ENCODE measurements around the gene C1QTNF8. TPM values are rescaled to one million over a fixed set of nuclear protein-coding genes. Genes with fewer than 3 reads are reported as not detected.
A peak's percentile ranks its signal among the peaks of the same experiment; 100 is the strongest.

The C1QTNF8 gene
- total and polyA plus RNA-seq, 2 of the 13 experiments (the other 11 are each of a cell fraction or from before 2014, with no cell fraction given): 0.09 TPM; not detected in 1

DNA sequence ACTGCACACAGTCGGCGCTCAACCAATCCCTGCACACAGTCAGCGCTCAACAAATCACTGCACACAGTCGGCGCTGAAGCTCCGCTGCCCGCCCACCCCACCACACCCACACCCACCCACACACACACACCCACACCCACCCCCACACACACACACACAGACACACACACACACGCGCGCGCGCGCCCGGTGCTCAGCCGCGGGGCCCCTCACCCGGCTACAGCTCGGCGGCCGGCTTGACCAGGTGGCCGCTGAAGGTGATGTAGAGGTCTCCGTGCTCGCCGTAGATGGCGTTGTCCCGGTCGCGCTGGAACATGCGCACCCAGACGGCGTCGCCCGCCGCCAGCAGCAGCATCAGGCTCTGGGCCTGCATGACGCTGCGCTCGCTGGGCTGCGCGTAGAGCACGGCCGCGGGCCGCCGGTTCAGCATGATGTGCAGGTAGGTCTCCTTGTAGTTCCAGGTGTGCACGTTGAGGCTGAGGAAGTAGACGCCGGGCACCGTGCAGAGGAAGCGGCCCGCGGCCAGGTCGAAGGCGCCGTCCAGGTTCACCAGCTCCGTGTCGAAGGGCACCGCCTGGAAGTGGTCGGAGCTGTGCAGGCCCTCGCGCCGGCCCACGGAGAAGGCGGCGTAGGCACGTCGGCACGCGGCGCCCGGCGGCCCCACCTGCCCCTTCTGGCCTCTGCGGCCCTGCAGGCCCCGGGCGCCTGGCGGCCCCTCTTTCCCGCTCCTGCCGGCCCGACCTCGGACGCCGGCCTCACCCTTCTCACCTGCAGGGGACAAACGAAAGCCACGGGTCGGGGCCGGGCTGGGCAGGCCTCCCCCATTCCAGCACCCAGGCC is 2.5 kb downstream of the C1QTNF8 start (continued):
- TF ChIP-seq, protein P1, sequence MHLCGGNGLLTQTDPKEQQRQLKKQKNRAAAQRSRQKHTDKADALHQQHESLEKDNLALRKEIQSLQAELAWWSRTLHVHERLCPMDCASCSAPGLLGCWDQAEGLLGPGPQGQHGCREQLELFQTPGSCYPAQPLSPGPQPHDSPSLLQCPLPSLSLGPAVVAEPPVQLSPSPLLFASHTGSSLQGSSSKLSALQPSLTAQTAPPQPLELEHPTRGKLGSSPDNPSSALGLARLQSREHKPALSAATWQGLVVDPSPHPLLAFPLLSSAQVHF (CRISPR knock-in tag; IDR thresholded peaks at IDR 0.05): no peak
- TF ChIP-seq KAT7 (CRISPR knock-in tag; IDR thresholded peaks at IDR 0.05; ENCODE audit: borderline replicate concordance): no peak
- TF ChIP-seq, protein P2, sequence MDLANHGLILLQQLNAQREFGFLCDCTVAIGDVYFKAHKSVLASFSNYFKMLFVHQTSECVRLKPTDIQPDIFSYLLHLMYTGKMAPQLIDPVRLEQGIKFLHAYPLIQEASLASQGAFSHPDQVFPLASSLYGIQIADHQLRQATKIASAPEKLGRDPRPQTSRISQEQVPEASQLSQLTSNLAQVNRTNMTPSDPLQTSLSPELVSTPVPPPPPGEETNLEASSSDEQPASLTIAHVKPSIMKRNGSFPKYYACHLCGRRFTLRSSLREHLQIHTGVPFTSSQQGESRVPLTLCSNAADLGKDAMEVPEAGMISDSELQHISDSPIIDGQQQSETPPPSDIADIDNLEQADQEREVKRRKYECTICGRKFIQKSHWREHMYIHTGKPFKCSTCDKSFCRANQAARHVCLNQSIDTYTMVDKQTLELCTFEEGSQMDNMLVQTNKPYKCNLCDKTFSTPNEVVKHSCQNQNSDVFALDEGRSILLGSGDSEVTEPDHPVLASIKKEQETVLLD (CRISPR knock-in tag; IDR thresholded peaks at IDR 0.05; ENCODE audit: low read depth): no peak
- TF ChIP-seq MXD4 (CRISPR knock-in tag; IDR thresholded peaks at IDR 0.05): 0 out of 2 replicates have a peak, but pooled peaks have one; percentile 17
- peak; percentile 52; the same call in 1 of the 2 replicates for TF ChIP-seq TBX2 (CRISPR knock-in tag; IDR thresholded peaks at IDR 0.05; ENCODE audit: borderline replicate concordance)
- TF ChIP-seq KDM5B (CRISPR knock-in tag; IDR thresholded peaks at IDR 0.05; ENCODE audit: borderline replicate concordance): peak; percentile 66
- 0 out of 2 replicates have a peak, but pooled peaks have one; percentile 31 for TF ChIP-seq RFXAP (CRISPR knock-in tag; IDR thresholded peaks at IDR 0.05; ENCODE audit: borderline replicate concordance)
- 0 out of 2 replicates have a peak, but pooled peaks have one; percentile 63 for TF ChIP-seq SATB2 (CRISPR knock-in tag; IDR thresholded peaks at IDR 0.05)
- no peak for TF ChIP-seq HNRNPL (IDR thresholded peaks at IDR 0.05; ENCODE audit: low read depth, low read length)
- no peak for TF ChIP-seq HOXA5 (CRISPR knock-in tag; IDR thresholded peaks at IDR 0.05)
- peak; percentile 20; the same call in 1 of the 2 replicates for TF ChIP-seq GFI1 (CRISPR knock-in tag; IDR thresholded peaks at IDR 0.05; ENCODE audit: borderline replicate concordance)
- no peak for TF ChIP-seq NR3C1 (CRISPR knock-in tag; IDR thresholded peaks at IDR 0.05)
- no peak for TF ChIP-seq ZNF850 (CRISPR knock-in tag; conservative IDR thresholded peaks at IDR 0.05)
- TF ChIP-seq, protein P3, sequence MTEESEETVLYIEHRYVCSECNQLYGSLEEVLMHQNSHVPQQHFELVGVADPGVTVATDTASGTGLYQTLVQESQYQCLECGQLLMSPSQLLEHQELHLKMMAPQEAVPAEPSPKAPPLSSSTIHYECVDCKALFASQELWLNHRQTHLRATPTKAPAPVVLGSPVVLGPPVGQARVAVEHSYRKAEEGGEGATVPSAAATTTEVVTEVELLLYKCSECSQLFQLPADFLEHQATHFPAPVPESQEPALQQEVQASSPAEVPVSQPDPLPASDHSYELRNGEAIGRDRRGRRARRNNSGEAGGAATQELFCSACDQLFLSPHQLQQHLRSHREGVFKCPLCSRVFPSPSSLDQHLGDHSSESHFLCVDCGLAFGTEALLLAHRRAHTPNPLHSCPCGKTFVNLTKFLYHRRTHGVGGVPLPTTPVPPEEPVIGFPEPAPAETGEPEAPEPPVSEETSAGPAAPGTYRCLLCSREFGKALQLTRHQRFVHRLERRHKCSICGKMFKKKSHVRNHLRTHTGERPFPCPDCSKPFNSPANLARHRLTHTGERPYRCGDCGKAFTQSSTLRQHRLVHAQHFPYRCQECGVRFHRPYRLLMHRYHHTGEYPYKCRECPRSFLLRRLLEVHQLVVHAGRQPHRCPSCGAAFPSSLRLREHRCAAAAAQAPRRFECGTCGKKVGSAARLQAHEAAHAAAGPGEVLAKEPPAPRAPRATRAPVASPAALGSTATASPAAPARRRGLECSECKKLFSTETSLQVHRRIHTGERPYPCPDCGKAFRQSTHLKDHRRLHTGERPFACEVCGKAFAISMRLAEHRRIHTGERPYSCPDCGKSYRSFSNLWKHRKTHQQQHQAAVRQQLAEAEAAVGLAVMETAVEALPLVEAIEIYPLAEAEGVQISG (CRISPR knock-in tag; IDR thresholded peaks at IDR 0.05): peak; percentile 54
- TF ChIP-seq, protein P4, sequence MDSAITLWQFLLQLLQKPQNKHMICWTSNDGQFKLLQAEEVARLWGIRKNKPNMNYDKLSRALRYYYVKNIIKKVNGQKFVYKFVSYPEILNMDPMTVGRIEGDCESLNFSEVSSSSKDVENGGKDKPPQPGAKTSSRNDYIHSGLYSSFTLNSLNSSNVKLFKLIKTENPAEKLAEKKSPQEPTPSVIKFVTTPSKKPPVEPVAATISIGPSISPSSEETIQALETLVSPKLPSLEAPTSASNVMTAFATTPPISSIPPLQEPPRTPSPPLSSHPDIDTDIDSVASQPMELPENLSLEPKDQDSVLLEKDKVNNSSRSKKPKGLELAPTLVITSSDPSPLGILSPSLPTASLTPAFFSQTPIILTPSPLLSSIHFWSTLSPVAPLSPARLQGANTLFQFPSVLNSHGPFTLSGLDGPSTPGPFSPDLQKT (CRISPR knock-in tag; IDR thresholded peaks at IDR 0.05; ENCODE audit: borderline replicate concordance): no peak
- peak; percentile 80; the same call in 1 of the 2 replicates for TF ChIP-seq ZNF326 (CRISPR knock-in tag; IDR thresholded peaks at IDR 0.05; ENCODE audit: borderline replicate concordance)
- no peak for TF ChIP-seq ZNF615 (CRISPR knock-in tag; IDR thresholded peaks at IDR 0.05; ENCODE audit: borderline replicate concordance)
- 0 out of 2 replicates have a peak, but pooled peaks have one; percentile 25 for TF ChIP-seq ZNF124 (CRISPR knock-in tag; IDR thresholded peaks at IDR 0.05)
- TF ChIP-seq TAF15 (IDR thresholded peaks at IDR 0.05; ENCODE audit: low read depth, low read length, poor library complexity, severe bottlenecking): no peak
- no peak for TF ChIP-seq SIX4 (CRISPR knock-in tag; IDR thresholded peaks at IDR 0.05)
- no peak for TF ChIP-seq ZNF709 (CRISPR knock-in tag; IDR thresholded peaks at IDR 0.05)
- TF ChIP-seq, protein P5, sequence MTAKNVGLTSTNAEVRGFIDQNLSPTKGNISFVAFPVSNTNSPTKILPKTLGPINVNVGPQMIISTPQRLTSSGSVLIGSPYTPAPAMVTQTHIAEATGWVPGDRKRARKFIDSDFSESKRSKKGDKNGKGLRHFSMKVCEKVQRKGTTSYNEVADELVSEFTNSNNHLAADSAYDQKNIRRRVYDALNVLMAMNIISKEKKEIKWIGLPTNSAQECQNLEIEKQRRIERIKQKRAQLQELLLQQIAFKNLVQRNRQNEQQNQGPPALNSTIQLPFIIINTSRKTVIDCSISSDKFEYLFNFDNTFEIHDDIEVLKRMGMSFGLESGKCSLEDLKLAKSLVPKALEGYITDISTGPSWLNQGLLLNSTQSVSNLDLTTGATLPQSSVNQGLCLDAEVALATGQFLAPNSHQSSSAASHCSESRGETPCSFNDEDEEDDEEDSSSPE (CRISPR knock-in tag; IDR thresholded peaks at IDR 0.05): peak; percentile 42; the same call in 1 of the 2 replicates
